ENCODE results near the gene LHFPL6.

- TF ChIP-seq ATF3 (IDR thresholded peaks at IDR 0.05; ENCODE audit: borderline replicate concordance, extremely low read depth, low read depth, low read length) = no peak
- TF ChIP-seq NFIC (IDR thresholded peaks at IDR 0.05; ENCODE audit: low read depth, low read length) = no peak
- no peak for TF ChIP-seq MYB (IDR thresholded peaks at IDR 0.05; ENCODE audit: borderline replicate concordance, low read depth, low read length)
- TF ChIP-seq ATF2 (IDR thresholded peaks at IDR 0.05; ENCODE audit: low read length) = no peak
- no peak for TF ChIP-seq SP1 (IDR thresholded peaks at IDR 0.05; ENCODE audit: low read depth, low read length)
- no peak for TF ChIP-seq CTCF (IDR thresholded peaks at IDR 0.05 in 2 of 3, conservative IDR thresholded peaks at IDR 0.05 in 1 of 3; ENCODE audit: control insufficient read depth in 2 of 3, extremely low read depth in 1 of 3, insufficient read depth in 1 of 3, low read depth in 3 of 3, low read length in 3 of 3)
- no peak for TF ChIP-seq RAD21 (IDR thresholded peaks at IDR 0.05; ENCODE audit: insufficient read depth, low read depth, low read length)
- no peak for TF ChIP-seq BHLHE40 (IDR thresholded peaks at IDR 0.05; ENCODE audit: borderline replicate concordance in 1 of 2, low read depth in 2 of 2, low read length in 1 of 2)
- no peak for TF ChIP-seq SIN3A (IDR thresholded peaks at IDR 0.05; ENCODE audit: low read depth, low read length)
Observed at GRCh38 chr13:39567569-39567968, 35.4 kb downstream of the LHFPL6 start.
